ENCODE measurements around the gene LRRC3B. TPM values are rescaled to one million over a fixed set of nuclear protein-coding genes. Genes with fewer than 3 reads are reported as not detected.
"Not testable (repeated sequence)": the region's sequence is repeated elsewhere in the genome, so short reads cannot be mapped to it uniquely, and the experiment has no call there.

The LRRC3B gene
- total RNA-seq = not detected

GRCh38 chr3:26622621-26623418, at the start of gene LRRC3B:
TSS of gene LRRC3B (plus strand) at chr3:26622772. CDS start at chr3:26709673, 86,901 bp downstream.
- H3K36me3 Mint-ChIP-seq = peaks cover 5 to 9% of the 10 kb centered on the region in 2 donors
- ATAC-seq (no peak), DNase-seq (ENCODE audit: low spot score in 2 of 2) (no peak)
- no peak within 1 kb of the TSS for H3K27ac Mint-ChIP-seq
- H3K9me3 Mint-ChIP-seq = peaks cover 0 to 9% of the 10 kb centered on the region in 2 donors

GRCh38 chr3:26574766-26575165, 47.8 kb upstream of the LRRC3B start:
- no peak for DNase-seq (ENCODE audit: low spot score in 2 of 2)

GRCh38 chr3:26579116-26579515, 43.5 kb upstream of the LRRC3B start:
- ATAC-seq = no peak
- peaks cover 8 to 12% of the 10 kb centered on the region in 2 donors for H3K9me3 Mint-ChIP-seq

More at GRCh38 chr3:26574766-26575165, 47.8 kb upstream of the LRRC3B start:
- H3K9me3 Mint-ChIP-seq = peaks cover 5 to 13% of the 10 kb centered on the region in 2 donors
- H3K27ac Mint-ChIP-seq = no peak overlapping the region
- H3K36me3 Mint-ChIP-seq = no peaks in the 10 kb centered on the region
- no peak for ATAC-seq

GRCh38 chr3:26587571-26587970, 35.0 kb upstream of the LRRC3B start:
- H3K36me3 Mint-ChIP-seq = peaks cover 0 to 4% of the 10 kb centered on the region in 2 donors
- DNase-seq (ENCODE audit: low spot score in 2 of 2) (no peak), ATAC-seq (no peak)
- H3K9me3 Mint-ChIP-seq = peaks cover 20 to 31% of the 10 kb centered on the region in 2 donors
- H3K27ac Mint-ChIP-seq = no peak overlapping the region

More at GRCh38 chr3:26579116-26579515, 43.5 kb upstream of the LRRC3B start:
- no peak for DNase-seq (ENCODE audit: low spot score in 2 of 2)
- Mint-ChIP-seq H3K27ac (no peak overlapping the region), H3K36me3 (peaks cover 0 to 5% of the 10 kb centered on the region in 2 donors)

- no peak for DNase-seq (ENCODE audit: low spot score in 2 of 2)
- no peak overlapping the region for H3K27ac Mint-ChIP-seq
- H3K36me3 Mint-ChIP-seq = no peaks in the 10 kb centered on the region
- H3K9me3 Mint-ChIP-seq = peaks cover 20 to 29% of the 10 kb centered on the region in 2 donors
- no peak for ATAC-seq
These were observed 33.6 kb upstream of the LRRC3B start for GRCh38 chr3:26588931-26589330.

- no peak for DNase-seq (ENCODE audit: low spot score in 2 of 2)
- peaks cover 20 to 29% of the 10 kb centered on the region in 2 donors for H3K9me3 Mint-ChIP-seq
- ATAC-seq = no peak
- no peaks in the 10 kb centered on the region for H3K36me3 Mint-ChIP-seq
- no peak overlapping the region for H3K27ac Mint-ChIP-seq
These were observed 32.9 kb upstream of the LRRC3B start for GRCh38 chr3:26589678-26590077.

GRCh38 chr3:26590919-26591484, 31.6 kb upstream of the LRRC3B start:
- H3K36me3 Mint-ChIP-seq = no peaks in the 10 kb centered on the region
- DNase-seq (ENCODE audit: low spot score in 2 of 2) = no peak
- no peak overlapping the region for H3K27ac Mint-ChIP-seq
- peaks cover 27 to 29% of the 10 kb centered on the region in 2 donors for H3K9me3 Mint-ChIP-seq
- ATAC-seq = no peak

- peaks cover 24 to 29% of the 10 kb centered on the region in 2 donors for H3K9me3 Mint-ChIP-seq
These were observed 30.6 kb upstream of the LRRC3B start for GRCh38 chr3:26591926-26592325.

GRCh38 chr3:26592451-26592850, 30.1 kb upstream of the LRRC3B start:
- H3K27ac Mint-ChIP-seq = no peak overlapping the region
- DNase-seq (ENCODE audit: low spot score in 2 of 2) = no peak
- no peaks in the 10 kb centered on the region for H3K36me3 Mint-ChIP-seq
- ATAC-seq = no peak
- H3K9me3 Mint-ChIP-seq = peaks cover 21 to 29% of the 10 kb centered on the region in 2 donors

More at GRCh38 chr3:26591926-26592325, 30.6 kb upstream of the LRRC3B start:
- ATAC-seq (no peak), DNase-seq (ENCODE audit: low spot score in 2 of 2) (no peak)
- Mint-ChIP-seq H3K36me3 (no peaks in the 10 kb centered on the region), H3K27ac (no peak overlapping the region)

GRCh38 chr3:26596335-26596734, 26.2 kb upstream of the LRRC3B start:
- no peaks in the 10 kb centered on the region for H3K36me3 Mint-ChIP-seq
- peaks cover 9 to 14% of the 10 kb centered on the region in 2 donors for H3K9me3 Mint-ChIP-seq
- no peak for ATAC-seq
- no peak for DNase-seq (ENCODE audit: low spot score in 2 of 2)
- H3K27ac Mint-ChIP-seq = peak overlapping the region in 1 of 2 donors; percentile 90

GRCh38 chr3:26603311-26603710, 19.3 kb upstream of the LRRC3B start:
- not testable (repeated sequence) for ATAC-seq; H3K27ac Mint-ChIP-seq; H3K36me3 Mint-ChIP-seq; DNase-seq (ENCODE audit: low spot score in 2 of 2)
- peaks cover 18 to 29% of the 10 kb centered on the region in 2 donors for H3K9me3 Mint-ChIP-seq

GRCh38 chr3:26603771-26604170, 18.8 kb upstream of the LRRC3B start:
- peaks cover 18 to 25% of the 10 kb centered on the region in 2 donors for H3K9me3 Mint-ChIP-seq
- H3K36me3 Mint-ChIP-seq; H3K27ac Mint-ChIP-seq; DNase-seq (ENCODE audit: low spot score in 2 of 2); ATAC-seq: not testable (repeated sequence)

- DNase-seq (ENCODE audit: low spot score in 2 of 2) = no peak
- peaks cover 4 to 13% of the 10 kb centered on the region in 2 donors for H3K9me3 Mint-ChIP-seq
- H3K36me3 Mint-ChIP-seq = no peaks in the 10 kb centered on the region
- no peak for ATAC-seq
- no peak overlapping the region for H3K27ac Mint-ChIP-seq
These were observed 8.4 kb upstream of the LRRC3B start for GRCh38 chr3:26614006-26614685.

- DNase-seq (ENCODE audit: low spot score in 2 of 2) = no peak
These were observed 1.4 kb upstream of the LRRC3B start for GRCh38 chr3:26621176-26621575.

GRCh38 chr3:26621906-26622620, 509 bp upstream of the LRRC3B start:
- no peak for DNase-seq (ENCODE audit: low spot score in 2 of 2)
- no peak overlapping the region for H3K27ac Mint-ChIP-seq
- no peak for ATAC-seq
- H3K36me3 Mint-ChIP-seq = peaks cover 5 to 9% of the 10 kb centered on the region in 2 donors
- peaks cover 0 to 6% of the 10 kb centered on the region in 2 donors for H3K9me3 Mint-ChIP-seq

More at GRCh38 chr3:26621176-26621575, 1.4 kb upstream of the LRRC3B start:
- no peak for ATAC-seq
- Mint-ChIP-seq H3K27ac (no peak overlapping the region), H3K36me3 (peaks cover 5 to 9% of the 10 kb centered on the region in 2 donors), H3K9me3 (peaks cover 0 to 6% of the 10 kb centered on the region in 2 donors)

GRCh38 chr3:26623419-26624208, 1.0 kb downstream of the LRRC3B start:
- ATAC-seq (no peak), DNase-seq (ENCODE audit: low spot score in 2 of 2) (no peak)
- no peak overlapping the region for H3K27ac Mint-ChIP-seq
- peaks cover 5 to 9% of the 10 kb centered on the region in 2 donors for H3K36me3 Mint-ChIP-seq
- H3K9me3 Mint-ChIP-seq = peaks cover 0 to 9% of the 10 kb centered on the region in 2 donors

All from activated naive CD4-positive, alpha-beta T cell treated with anti-CD3 and anti-CD28 coated beads, Interleukin-2, amount 50 U/mL, for 72 hours (primary cell).